Stimulated activated CD4-positive, alpha-beta T cell treated with anti-CD3 and anti-CD28 coated beads, Interleukin-12 subunit alpha, Interleukin-12 subunit beta, amount 100 ng/mL, for 48 hours (primary cell): Measurements from ENCODE around the gene FAM47E.
"Not testable (repeated sequence)": the region's sequence is repeated elsewhere in the genome, so short reads cannot be mapped to it uniquely, and the experiment has no call there.

ENCODE experiments used
- DNase-seq, 3 donors: peaks; one replicate each; pipeline ENCODE4 v3.0.0-alpha.2; 2020; ENCODE audit warnings: low read depth in 2 of 3, low spot score in 1 of 3

The FAM47E gene

DNA sequence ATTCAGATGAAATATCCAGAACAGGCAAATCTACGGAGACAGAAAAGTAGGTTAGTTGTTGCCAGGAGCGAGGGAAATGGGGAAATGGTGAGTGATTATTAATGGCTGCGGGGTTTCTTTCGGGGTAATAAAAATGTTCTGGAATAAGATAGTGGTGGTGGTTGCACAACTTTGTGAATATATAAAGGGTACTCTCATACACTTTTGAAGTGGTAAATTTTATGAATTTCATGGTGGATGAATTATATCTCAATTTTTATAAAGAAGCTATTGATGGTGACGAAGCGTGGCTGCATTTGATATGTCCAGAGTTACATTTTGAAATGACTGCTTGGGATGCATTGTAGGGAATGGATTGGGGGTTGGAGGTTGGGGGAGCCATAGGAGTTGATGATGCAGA, 16.3 kb downstream of the FAM47E start:
- no peak for DNase-seq

DNA sequence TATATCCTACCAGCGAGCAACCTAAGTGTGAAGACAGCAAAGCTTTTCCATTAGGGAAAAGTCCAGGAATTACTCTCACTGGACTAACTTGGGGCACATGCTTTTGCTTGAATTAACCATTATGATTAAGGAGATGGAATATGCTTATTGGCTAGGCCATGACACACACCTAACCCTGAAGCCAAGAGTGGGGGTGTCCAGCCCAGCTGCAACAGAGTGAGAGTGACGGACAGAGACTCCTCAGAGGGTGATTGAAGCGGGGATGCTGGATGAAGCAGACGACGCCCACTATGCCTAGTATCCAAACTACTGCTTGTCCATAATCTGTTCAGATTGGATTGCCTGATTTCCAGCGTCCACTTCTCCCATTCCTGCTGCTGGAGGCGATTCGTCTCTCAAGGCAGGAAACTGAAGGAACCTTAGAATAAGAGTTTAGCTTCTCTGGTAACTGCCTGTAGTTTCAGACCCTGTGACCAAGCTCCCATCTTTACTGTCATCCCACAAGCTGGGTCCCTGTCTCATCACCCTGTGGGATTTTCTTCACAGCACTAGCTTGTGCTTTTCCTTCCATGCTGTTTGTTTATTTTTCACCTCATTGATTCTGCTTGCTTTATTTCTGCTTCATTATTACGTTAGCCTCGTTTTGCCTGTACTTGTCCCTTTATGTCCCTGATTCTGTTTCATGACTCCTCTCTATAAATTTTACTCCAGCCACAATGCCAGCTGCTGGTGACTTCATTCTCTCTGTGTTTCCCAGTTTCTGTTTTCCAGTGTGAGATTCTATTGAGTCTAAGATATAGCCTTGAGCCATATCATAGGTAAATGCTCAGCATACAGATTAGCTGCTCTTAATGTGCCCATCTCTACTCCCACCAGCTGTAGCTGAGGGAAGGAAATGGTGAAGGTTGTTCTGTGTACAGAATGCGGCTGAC, 19.0 kb downstream of the FAM47E start:
- DNase-seq: no peak

DNA sequence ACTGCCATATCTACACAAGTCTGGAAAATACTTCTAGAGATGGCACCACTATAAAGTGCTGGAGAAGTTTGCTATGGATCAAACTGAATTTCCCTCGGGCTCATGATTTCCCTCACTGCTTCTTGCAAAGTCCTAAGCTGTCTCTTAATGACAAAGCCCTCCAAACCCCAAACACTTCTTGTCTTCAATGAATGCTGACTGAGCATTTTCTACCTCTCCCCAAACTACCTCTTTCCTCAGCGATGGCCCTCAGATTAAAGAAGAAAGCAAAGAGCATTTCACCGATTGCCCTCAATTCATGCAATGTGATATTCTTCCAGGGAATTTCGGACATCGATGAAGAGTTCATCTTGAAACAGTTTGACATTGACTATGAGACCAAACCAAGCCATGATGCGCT, 19.7 kb downstream of the FAM47E start:
- no peak for DNase-seq

DNA sequence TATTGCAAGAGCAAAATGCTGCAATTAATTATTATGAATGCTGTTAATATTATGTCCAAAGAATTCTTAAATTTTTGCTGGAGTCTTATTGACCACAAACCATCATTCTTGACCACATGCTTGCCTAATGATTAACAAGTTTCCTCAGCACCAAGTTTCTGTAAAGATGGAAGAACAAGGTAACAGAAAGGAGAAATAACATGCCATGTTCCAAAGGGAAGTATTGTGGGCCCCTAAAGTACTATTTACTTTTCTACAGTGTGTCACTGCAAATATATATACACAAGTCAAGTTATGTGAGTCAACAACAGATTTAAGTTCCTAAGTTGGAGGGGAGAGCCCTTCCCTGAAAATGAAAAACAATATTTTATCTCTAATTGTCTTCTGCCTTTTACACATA, 20.6 kb downstream of the FAM47E start:
- DNase-seq: no peak

DNA sequence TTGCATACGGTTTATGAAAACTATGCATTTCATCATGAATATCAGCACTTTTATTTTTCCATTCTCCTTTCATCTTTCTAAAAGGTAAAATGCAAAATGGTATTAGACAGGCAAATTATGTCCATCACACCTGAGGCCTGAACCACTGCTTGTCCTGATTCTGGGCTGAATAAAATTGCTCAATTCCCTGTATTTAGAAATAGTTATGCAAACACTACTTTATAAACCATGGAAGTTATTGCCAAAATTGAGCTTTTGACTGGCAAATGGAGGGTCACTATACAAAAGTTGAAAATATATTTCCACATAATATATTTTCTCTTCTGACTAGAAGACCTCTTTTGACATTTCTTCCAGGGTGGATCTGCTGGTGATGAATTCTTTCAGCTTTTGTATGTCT, 21.1 kb downstream of the FAM47E start:
- DNase-seq: no peak

DNA sequence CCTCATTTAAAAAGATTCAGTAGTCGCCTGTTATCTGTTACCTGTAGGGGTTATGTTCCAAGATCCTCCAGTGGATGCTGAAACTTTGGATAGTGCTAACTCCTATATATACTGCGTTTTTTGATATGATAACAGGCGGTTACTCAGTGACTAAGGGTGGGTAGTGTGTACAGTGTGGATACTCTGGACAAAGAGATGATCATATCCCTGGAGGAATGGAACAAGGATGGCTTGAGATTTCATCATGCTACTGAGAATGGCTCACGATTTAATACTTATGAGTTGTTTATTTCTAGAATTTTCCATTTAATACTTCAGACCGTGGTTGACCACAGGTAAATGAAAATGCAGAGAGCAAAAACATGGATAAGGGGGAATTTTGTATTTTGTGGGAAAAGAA, 21.5 kb downstream of the FAM47E start:
- DNase-seq: no peak

DNA sequence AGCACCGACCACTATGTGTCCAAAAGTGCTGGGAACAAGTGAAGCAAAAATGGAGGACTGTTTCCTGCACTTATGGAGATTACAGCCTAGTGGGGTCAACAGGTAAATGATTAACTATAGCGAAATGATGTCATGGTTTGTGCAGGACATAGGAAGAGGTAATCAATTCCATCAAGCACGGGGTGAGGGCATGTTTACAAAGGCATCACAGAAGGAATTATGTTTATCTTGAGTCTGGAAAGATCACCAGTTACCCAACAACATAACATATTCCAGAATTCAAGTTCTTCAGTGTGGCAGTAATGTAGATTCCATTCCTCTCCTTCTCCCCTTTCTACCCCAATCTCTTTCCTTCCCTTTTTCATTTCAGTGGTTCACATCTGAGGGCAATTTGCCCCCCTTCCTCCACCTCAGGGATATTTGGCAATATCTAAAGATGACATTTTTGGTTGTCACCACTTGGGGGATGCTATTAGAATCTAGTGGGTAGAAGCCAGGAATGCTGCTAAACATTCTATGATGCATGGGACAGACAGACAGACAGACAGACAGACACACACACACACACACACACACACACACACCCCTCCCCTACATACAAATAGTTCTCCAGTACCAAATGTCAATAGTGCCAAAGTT, 24.1 kb downstream of the FAM47E start:
- DNase-seq: no peak

DNA sequence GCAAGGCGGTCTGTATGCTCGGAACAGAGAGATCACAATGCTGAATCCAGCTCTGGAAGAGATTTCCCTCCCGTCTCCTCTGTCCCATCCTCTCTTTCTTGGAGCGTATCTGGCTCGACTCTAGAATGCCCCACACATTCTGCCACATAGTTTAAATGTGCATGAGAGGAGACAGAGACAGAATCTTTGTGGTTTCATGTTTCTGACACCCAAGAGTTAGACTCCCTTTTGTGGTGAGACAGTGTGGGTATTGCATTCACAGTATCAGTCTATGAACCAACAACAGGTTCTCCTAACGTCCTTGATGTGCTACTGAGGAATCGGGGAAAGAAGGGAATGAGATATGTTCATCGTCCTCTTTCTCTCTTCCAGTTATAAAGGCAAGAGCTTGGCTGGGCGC, 25.3 kb downstream of the FAM47E start:
- DNase-seq: no peak

DNA sequence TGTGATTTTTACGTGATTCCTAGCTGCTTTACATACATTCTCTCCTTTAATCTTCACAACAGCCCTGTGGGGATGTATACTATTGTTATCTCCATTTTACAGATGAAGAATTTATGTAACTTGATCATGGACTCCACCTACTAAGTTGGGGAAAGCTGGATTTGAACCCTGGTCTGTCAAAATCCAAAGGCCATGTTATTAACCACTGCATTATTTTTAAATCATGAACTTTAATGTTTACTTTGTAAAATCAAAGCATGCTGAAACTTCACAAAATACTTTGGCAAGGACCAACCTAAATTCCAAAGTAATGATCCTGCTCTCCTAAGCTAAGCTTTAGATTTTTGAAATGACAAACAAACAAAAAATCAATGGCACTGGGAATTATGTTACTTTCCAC, 26.1 kb downstream of the FAM47E start:
- no peak for DNase-seq

DNA sequence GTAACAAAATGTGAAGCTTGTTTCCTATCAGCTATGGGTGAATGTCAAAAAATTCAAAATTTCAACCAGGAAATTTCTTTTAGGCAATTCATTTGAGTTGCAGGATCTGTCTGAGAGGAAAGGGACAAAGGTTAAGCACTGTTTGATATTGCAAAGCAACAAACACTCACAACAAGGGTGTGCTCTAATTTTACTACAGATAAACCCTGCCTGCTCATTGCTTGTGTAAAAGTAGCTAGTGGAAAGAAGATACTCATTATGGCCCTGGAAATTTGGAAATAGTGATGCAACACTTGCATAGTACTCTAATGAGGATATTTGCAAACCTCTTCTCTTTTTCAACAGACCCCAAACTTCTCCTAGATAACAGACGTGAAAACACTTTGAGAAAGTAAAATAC, 27.1 kb downstream of the FAM47E start:
- DNase-seq: no peak

DNA sequence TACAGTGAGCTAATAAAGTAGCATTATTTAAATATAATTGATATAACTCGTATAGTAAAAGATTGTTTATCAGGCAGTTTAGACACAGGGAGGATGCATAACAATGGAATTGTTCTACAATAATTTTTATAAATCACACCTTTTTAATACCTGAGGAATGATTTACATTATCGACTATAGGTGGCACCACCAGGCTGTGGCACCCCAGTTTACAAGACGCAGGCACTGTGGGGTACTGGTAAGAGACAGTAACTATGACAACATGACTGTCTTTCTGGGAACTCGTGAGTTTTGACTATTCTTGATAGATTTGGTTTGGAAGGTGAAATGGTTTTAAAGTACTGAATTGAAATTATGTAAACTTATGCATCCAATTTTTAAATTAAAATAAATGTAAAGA, 27.9 kb downstream of the FAM47E start:
- no peak for DNase-seq

DNA sequence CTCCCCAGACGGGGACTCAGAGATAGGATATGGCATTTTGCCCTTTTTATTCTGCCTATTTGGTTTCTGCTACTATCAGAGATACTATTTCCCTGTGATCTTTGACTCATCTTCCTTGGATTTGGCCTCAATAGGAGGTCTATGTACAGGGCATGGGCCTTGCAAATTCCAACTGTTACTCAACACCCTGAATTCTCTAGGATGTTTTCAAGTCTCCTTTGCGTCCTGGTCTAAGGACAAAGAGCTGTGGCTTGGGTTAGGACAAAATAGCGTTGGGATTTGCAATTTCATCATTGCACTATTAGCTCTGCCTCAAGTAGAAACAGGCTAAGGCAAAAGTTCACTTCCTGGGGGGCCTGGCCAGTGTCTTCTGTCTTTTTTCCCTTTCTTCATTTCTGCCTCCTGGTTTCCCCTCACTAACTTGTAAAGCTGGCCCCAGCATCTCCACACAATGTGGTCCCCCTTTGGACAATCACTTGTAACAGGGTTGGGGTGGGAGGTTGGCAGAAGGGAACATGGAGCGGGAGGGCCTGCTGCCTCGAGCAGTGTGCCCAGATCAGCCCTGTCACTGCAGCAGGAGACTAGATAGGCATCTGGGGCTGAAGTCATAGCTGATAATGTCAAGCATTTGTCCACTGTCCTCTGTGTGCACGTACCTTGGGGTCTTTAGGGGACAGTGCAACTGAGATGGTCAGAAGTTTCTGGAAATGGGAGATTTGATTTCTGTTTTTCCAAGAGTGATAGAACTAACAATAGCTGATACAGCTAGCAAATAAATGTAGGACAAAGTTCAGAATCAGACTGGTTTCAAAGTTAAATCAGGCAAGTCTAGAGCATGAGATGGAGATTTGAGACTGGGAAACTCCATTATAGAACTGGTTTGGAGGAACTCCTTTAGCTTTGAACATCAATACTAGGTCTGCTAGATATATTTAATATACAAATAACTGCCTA, 29.2 kb downstream of the FAM47E start:
- DNase-seq: no peak

DNA sequence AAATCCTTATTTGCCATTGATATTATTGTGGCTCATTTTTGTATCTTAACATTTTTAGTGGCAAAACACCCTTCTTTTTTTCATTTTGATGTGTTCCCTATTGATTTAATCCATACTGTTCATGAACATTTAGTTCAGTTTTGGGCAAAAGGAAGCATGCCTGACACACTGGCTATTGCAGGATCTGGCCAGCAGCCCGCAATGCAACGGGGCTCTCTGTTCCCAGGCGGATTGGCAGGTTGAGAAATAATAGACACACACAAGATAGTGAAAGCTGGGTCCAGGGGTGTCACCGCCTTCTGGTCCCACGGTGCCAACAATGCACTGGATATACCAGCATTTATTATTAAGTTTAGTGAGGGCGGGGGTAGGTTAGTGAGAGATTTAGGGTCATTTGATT, 30.1 kb downstream of the FAM47E start:
- not testable (repeated sequence) for DNase-seq

DNA sequence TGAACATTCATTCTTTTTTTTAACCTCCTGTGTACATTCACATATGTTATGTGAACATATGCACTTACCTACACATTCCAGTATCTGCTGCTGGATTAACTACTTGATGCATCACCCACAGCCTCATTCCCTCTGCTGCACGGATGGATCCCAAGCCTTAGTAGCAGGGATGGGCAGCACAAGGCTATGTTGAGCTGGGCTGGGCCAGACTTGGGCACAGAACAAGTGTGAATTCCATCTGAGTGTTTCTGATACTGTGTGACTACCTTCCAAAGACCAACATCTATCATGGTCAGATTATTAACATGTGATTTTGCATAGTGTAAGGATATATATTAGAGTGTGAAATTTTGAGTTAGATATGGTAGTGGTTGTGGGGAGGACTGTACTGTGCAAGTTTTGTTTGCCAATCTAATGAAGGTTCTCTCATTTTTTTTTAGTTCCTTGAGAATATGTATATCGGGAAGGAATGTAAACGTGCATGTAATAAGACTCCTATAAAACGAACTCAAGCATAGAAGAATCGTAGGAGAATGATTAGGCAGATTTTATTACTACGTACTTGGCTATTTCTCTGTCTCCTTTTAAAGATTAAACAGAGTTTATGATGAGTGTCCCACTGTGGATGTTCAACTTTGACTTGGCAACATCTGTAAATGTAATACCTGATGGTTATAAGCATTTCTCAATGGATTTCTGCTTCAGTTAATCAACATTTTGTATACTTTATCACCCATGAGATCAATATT, 31.6 kb downstream of the FAM47E start:
- DNase-seq: no peak

DNA sequence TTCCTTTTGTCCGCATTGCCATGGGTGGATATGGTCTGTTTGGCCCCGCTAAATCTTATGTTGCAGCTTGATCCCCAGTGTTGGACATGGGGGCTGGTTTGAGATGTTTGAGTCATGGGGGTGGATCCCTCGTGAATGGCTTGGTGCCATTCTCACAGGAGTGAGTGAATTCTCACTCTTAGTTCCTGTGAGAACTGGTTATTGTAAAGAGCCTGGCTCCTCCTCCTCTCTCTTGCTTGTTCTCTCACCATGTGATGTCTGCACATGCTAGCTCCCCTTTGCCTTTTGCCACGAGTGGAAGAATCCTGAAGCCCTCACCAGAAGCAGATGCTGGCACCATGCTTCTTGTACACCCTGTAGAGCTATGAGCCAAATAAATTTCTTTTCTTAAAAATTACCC, 32.4 kb downstream of the FAM47E start:
- no peak for DNase-seq

DNA sequence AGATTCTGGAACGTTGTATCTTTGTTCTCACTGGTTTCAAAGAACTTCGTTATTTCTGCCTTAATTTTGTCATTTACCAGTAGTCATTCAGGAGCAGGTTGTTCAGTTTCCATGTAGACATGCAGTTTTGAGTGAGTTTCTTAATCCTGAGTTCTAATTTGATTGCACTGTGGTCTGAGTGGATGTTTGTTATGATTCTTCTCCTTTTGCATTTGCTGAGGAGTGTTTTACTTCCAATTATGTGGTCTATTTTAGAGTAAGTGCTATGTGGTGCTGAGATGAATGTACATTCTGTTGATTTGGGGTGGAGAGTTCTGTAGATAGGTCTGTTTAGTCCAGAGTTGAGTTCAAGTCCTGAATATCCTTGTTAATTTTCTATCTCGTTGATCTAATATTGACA, 36.3 kb downstream of the FAM47E start:
- not testable (repeated sequence) for DNase-seq

DNA sequence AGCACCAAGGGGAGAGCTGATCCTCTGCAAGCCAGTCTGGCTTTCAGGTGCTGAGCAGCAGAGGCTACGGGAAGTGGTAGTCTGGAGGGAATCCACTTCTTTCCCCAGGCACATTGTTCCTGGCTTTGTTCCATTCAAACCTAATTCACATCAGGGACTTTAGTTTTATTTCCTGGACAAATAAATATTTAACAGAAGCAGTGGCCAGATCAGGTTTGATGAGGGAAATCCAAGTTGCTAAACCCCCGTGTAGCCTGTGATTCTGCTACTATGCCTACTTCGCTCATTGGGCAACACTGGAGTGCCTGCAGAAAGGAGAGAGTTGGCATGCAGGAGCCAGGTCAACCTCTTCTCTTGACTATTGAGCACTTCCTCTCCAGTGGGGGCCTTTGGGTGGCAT, 41.2 kb downstream of the FAM47E start:
- DNase-seq: no peak

DNA sequence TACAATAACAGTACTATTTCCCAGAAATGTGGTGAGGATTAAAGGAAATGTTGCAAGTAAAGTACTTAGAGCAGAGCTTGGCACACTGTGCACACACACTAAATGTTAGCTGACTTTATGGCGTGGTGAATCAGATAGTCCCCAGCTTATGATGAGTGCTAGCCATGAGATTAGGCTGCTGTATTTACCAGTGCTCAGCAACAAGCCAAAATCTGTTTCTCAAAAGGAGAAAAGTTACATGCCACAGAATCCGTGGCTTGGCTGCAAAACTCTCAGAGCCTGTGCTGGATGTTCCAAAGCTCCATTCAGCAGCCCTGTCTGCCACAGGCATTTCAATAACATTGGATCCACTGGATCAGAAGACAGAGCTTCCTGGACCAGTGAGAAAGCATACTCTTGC, 42.3 kb downstream of the FAM47E start:
- no peak for DNase-seq

DNA sequence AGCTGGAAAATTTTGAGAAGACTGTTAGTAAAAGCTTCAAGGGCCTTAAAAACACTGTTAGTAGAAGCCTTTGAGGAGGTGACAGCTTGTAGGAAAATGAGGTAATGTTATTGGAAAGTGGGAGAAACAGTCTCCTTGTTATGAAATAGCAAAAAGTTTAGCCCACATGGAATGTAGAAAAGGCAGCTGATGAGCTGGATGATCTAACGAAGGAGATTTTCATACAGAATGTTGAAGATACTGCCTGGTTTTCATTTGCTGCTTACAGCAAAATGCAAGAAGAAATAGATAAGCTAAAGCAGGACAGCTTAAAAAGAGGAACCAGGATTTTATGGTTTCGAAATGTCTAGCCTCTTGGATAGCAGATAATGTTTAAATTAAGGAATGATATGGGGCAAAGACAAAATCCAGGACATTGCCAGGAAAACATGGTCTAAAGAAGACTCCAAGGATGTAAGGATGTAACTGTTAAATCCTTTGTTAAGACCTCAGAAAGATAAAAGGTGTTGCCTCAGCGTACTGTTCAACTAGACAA, 44.8 kb downstream of the FAM47E start:
- no peak for DNase-seq

DNA sequence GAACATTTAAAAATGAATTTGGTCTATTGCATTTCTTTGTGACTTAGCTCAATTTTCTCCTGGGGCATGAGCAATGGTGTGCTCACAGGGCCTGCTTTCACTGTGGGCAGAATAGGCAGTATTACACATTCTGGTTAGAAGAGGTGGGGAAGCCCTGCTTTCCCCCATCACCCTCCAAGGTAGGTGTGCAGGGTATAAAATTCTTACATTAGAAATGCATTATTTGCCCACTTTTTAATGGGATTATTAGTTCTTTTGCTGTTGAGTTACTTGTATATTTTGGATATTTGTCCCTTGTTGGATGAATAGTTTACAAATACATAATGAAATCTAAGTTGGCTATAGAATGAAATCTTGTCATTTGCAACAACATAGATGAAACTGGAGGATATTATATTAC, 46.7 kb downstream of the FAM47E start:
- DNase-seq: no peak

DNA sequence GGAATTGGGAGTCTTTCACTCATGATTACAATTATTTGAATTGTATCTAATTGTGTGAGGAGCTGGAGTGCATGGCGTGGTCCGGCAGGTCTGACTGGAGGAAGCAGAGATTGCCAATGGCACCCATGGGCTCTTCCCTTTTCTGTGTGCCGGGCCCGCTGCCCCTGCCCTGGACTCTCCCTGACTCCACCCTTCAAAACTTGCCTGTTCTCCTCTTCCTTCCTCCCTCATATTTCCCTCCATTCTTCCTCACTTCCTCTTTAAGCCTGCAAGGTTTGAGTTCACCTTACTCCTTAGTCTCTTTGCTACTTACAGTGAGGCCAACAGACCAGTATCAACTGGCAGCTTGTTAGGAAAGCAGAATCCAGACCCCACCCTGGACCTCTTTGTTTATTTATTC, 48.5 kb downstream of the FAM47E start:
- no peak for DNase-seq
